Neuronal stem cell (in vitro differentiated cells): ENCODE measurements around the gene RPS6KA5.

Experiments used
- DNase-seq: peaks from one replicate; pipeline ENCODE4 v3.0.0-alpha.2; 2013; ENCODE audit warnings: low spot score
- H2AFZ ChIP-seq: one replicate; pipeline ENCODE4 v1.6.1; 2013; ENCODE audit warnings: mild to moderate bottlenecking, low read length, inconsistent platforms
- H2AK5ac ChIP-seq: 2 replicates; pipeline ENCODE4 v1.6.1; 2013; ENCODE audit warnings: low read depth, mild to moderate bottlenecking, inconsistent platforms, low read length, moderate library complexity, mixed read lengths
- H2BK120ac ChIP-seq: 2 replicates; pipeline ENCODE4 v1.6.1; 2013; ENCODE audit warnings: low read depth, mild to moderate bottlenecking, inconsistent platforms, low read length, moderate library complexity, mixed read lengths
- H2BK12ac ChIP-seq: one replicate; pipeline ENCODE4 v1.6.1; 2013; ENCODE audit warnings: low read length, inconsistent platforms
- H2BK15ac ChIP-seq: 2 replicates; pipeline ENCODE4 v1.6.1; 2013; ENCODE audit warnings: mild to moderate bottlenecking, low read length, inconsistent platforms, mixed read lengths
- H2BK5ac ChIP-seq: one replicate; pipeline ENCODE4 v1.6.1; 2013; ENCODE audit warnings: inconsistent platforms, mild to moderate bottlenecking, low read length, moderate library complexity
- H3K14ac ChIP-seq: one replicate; pipeline ENCODE4 v1.6.1; 2013; ENCODE audit warnings: low read length, inconsistent platforms
- H3K18ac ChIP-seq: 2 replicates; pipeline ENCODE4 v1.6.1; 2013; ENCODE audit warnings: low read length, inconsistent platforms
- H3K23ac ChIP-seq: 2 replicates; pipeline ENCODE4 v1.6.1; 2013; ENCODE audit warnings: low read depth, mild to moderate bottlenecking, mixed read lengths, low read length, inconsistent platforms; ENCODE audit not compliant: poor library complexity
- H3K27ac ChIP-seq: replicated peaks from 3 replicates; pipeline ENCODE4 v1.5.1; 2013; ENCODE audit warnings: low read length, inconsistent platforms
- H3K27me3 ChIP-seq, 3 experiments: 2 replicates each; pipeline ENCODE4 v1.6.1; 2013; ENCODE audit warnings: low read length in 3 of 3, mild to moderate bottlenecking in 2 of 3, inconsistent platforms in 1 of 3, low read depth in 1 of 3, mixed read lengths in 1 of 3, moderate library complexity in 1 of 3; ENCODE audit not compliant: control insufficient read depth in 3 of 3, insufficient read depth in 3 of 3
- H3K36me3 ChIP-seq, 2 donors: replicated peaks in 1 of 2; 2 replicates each; pipeline ENCODE4 v1.6.1; 2013; ENCODE audit warnings: low read length in 2 of 2; ENCODE audit not compliant: control insufficient read depth in 2 of 2, insufficient read depth in 2 of 2
- H3K4ac ChIP-seq: 2 replicates; pipeline ENCODE4 v1.6.1; 2013; ENCODE audit warnings: inconsistent platforms, mild to moderate bottlenecking, low read length, moderate library complexity
- H3K4me1 ChIP-seq, 2 donors: 1 replicate in 1 of 2; 2 replicates in 1 of 2; pipeline ENCODE4 v1.6.1; 2013; ENCODE audit warnings: low read length in 2 of 2, low read depth in 1 of 2; ENCODE audit not compliant: control insufficient read depth in 2 of 2, insufficient read depth in 1 of 2
- H3K4me2 ChIP-seq: one replicate; pipeline ENCODE4 v1.6.1; 2013; ENCODE audit warnings: mild to moderate bottlenecking, low read length, inconsistent platforms; ENCODE audit not compliant: insufficient read depth, poor library complexity, severe bottlenecking
- H3K4me3 ChIP-seq, 2 donors: 2 replicates each; pipeline ENCODE4 v1.5.1; 2013; ENCODE audit warnings: low read length in 2 of 2, mild to moderate bottlenecking in 2 of 2, inconsistent platforms in 1 of 2, moderate library complexity in 1 of 2
- H3K79me1 ChIP-seq: one replicate; pipeline ENCODE4 v1.6.1; 2013; ENCODE audit warnings: low read depth, mild to moderate bottlenecking, inconsistent platforms, low read length, moderate library complexity
- H3K9ac ChIP-seq: one replicate; pipeline ENCODE4 v1.6.1; 2013; ENCODE audit warnings: mild to moderate bottlenecking, low read depth, low read length, inconsistent platforms; ENCODE audit not compliant: poor library complexity
- H3K9me3 ChIP-seq, 2 donors: replicated peaks in 1 of 2; 2 replicates each; pipeline versions ENCODE3 to v1.6.1; 2013; ENCODE audit warnings: low read length in 2 of 2, mild to moderate bottlenecking in 2 of 2, inconsistent platforms in 1 of 2, low read depth in 1 of 2, mixed read lengths in 1 of 2, moderate library complexity in 1 of 2; ENCODE audit not compliant: control insufficient read depth in 2 of 2, insufficient read depth in 1 of 2
- H4K8ac ChIP-seq: one replicate; pipeline ENCODE4 v1.6.1; 2013; ENCODE audit warnings: low read depth, mild to moderate bottlenecking, inconsistent platforms, low read length, moderate library complexity
- H4K91ac ChIP-seq: one replicate; pipeline ENCODE4 v1.6.1; 2013; ENCODE audit warnings: low read length, low read depth, mild to moderate bottlenecking, inconsistent platforms; ENCODE audit not compliant: poor library complexity
- WGBS, 2 donors: extraction: QIAGEN DNeasy Blood & Tissue Kit; methylation state at CpG; one replicate each; pipeline ENCODE4 v1.1.7; 2013; ENCODE audit warnings: missing lambda C conversion rate in 2 of 2, mixed read lengths in 1 of 2; ENCODE audit not compliant: insufficient read length in 2 of 2, insufficient replicate concordance in 1 of 2; ENCODE audit errors: extremely low coverage in 2 of 2; 5-methylcytosine and 5-hydroxymethylcytosine counted together

The RPS6KA5 gene

DNA sequence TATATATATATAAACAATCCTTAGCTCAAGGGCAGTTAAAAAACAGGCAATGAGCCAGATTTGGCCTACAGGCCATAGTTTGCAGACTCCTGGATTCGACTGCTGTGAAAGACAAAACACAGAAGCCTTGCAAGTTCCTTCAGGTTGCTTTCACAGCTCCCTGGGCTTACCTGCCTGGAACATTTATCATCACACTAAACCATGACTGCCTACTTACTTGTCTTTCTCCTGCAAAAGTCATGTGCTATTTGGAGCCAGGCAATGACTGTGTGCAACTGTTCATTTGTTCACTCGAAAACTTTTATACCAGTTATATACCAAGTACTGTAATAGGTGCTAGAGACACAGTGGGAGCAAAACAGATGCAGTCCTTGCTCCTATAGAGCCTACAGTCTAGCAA, 2.2 kb upstream of the RPS6KA5 start:
- no peak overlapping the region for H3K4me3 ChIP-seq
- no peak overlapping the region for H2BK120ac ChIP-seq
- no peak overlapping the region for H3K18ac ChIP-seq
- no peak overlapping the region for H3K9ac ChIP-seq
- H3K79me1 ChIP-seq: peaks cover 2% of the 10 kb centered on the region
- no peak overlapping the region for H3K23ac ChIP-seq
- H2BK5ac ChIP-seq: no peak overlapping the region
- no peaks in the 10 kb centered on the region for H3K27me3 ChIP-seq
- H2BK12ac ChIP-seq: no peak overlapping the region
- no peaks in the 10 kb centered on the region for H3K9me3 ChIP-seq
- peaks cover 2 to 3% of the 10 kb centered on the region in 2 donors for H3K4me1 ChIP-seq
- H2AK5ac ChIP-seq: no peak overlapping the region
- H3K4me2 ChIP-seq: no peak overlapping the region
- DNase-seq: no peak
- H4K91ac ChIP-seq: no peak overlapping the region
- no peak overlapping the region for H3K27ac ChIP-seq
- no peaks in the 10 kb centered on the region for H3K36me3 ChIP-seq
- no peak overlapping the region for H3K14ac ChIP-seq
- no peak overlapping the region for H2AFZ ChIP-seq
- no peak overlapping the region for H2BK15ac ChIP-seq
- H3K4ac ChIP-seq: no peak overlapping the region
- no peak overlapping the region for H4K8ac ChIP-seq
- WGBS, 2 donors: no CpG with 5 or more reads among the region's 2 CpGs

GRCh38 chr14:91061056-91061887, 831 bp upstream of the RPS6KA5 start:
- Histone ChIP-seq H3K4me2 (peak overlapping the region; percentile 69), H3K27me3 (no peaks in the 10 kb centered on the region), H3K9ac (no peak overlapping the region), H2BK120ac (no peak overlapping the region), H3K4me1 (peaks cover 2 to 3% of the 10 kb centered on the region in 2 donors), H3K4me3 (peak overlapping the region; percentile 68 to 96), H2AK5ac (no peak overlapping the region), H2AFZ (peak overlapping the region; percentile 75), H3K27ac (no peak overlapping the region), H3K23ac (no peak overlapping the region), H3K4ac (no peak overlapping the region), H3K36me3 (no peaks in the 10 kb centered on the region), H3K9me3 (no peaks in the 10 kb centered on the region), H3K14ac (no peak overlapping the region), H3K79me1 (peaks cover 2% of the 10 kb centered on the region), H4K91ac (no peak overlapping the region), H2BK12ac (no peak overlapping the region), H2BK15ac (no peak overlapping the region), H4K8ac (no peak overlapping the region), H2BK5ac (no peak overlapping the region), H3K18ac (no peak overlapping the region)
- DNase-seq: no peak
- WGBS, 2 donors: no CpG with 5 or more reads among the region's 26 CpGs

GRCh38 chr14:91059576-91060350, 678 bp downstream of the RPS6KA5 start:
- H3K27me3 ChIP-seq: no peaks in the 10 kb centered on the region
- H3K4me1 ChIP-seq: peaks cover 2 to 3% of the 10 kb centered on the region in 2 donors
- H3K23ac ChIP-seq: peak overlapping the region; percentile 92
- H4K91ac ChIP-seq: no peak overlapping the region
- no peak overlapping the region for H3K4ac ChIP-seq
- peak overlapping the region; percentile 41 for H2BK15ac ChIP-seq
- no peaks in the 10 kb centered on the region for H3K9me3 ChIP-seq
- peak overlapping the region; percentile 96 to 97 for H3K4me3 ChIP-seq
- H2AFZ ChIP-seq: peak overlapping the region; percentile 98
- DNase-seq: peak; percentile 39
- H4K8ac ChIP-seq: no peak overlapping the region
- WGBS, 2 donors: no CpG with 5 or more reads among the region's 72 CpGs
- peak overlapping the region; percentile 98 for H3K18ac ChIP-seq
- peaks cover 2% of the 10 kb centered on the region for H3K79me1 ChIP-seq
- H2BK12ac ChIP-seq: no peak overlapping the region
- H2BK5ac ChIP-seq: no peak overlapping the region
- H2AK5ac ChIP-seq: no peak overlapping the region
- H3K36me3 ChIP-seq: no peaks in the 10 kb centered on the region
- peak overlapping the region; percentile 93 for H3K4me2 ChIP-seq
- no peak overlapping the region for H2BK120ac ChIP-seq
- H3K14ac ChIP-seq: no peak overlapping the region
- H3K27ac ChIP-seq: peak overlapping the region; percentile 99
- peak overlapping the region; percentile 99 for H3K9ac ChIP-seq

DNA sequence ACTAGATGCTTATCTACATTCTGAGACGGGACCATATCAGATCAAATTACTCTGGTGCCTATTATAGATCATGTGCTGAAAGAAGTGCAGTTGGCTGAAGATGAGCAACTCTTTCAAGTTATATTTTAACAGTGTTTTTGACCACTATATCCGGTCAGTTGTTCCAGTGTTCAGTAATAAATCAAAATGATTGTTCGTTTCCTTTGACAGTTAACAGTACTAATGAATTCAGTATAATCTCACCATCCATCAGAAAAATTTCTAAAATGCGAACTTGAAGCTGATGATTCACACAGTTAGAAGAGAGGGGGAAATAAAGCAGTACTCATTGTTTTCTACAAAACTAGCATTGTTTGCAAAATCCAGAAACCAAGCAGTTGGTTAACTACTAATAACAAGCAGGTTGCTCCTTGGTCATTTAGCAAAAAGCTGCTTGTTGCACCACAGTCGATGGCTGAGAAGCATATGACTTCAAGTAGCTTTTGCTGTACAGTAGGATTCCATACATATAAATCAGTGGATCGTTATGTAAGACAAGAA, 2.3 kb downstream of the RPS6KA5 start:
- WGBS, 2 donors: no CpG with 5 or more reads among the region's 6 CpGs
- H2BK120ac ChIP-seq: no peak overlapping the region
- H3K14ac ChIP-seq: no peak overlapping the region
- H2AK5ac ChIP-seq: no peak overlapping the region
- DNase-seq: no peak
- H3K36me3 ChIP-seq: no peaks in the 10 kb centered on the region
- no peak overlapping the region for H2BK12ac ChIP-seq
- no peak overlapping the region for H2AFZ ChIP-seq
- H3K4me3 ChIP-seq: no peak overlapping the region
- H3K18ac ChIP-seq: no peak overlapping the region
- no peak overlapping the region for H4K8ac ChIP-seq
- H2BK15ac ChIP-seq: no peak overlapping the region
- H3K27me3 ChIP-seq: no peaks in the 10 kb centered on the region
- H2BK5ac ChIP-seq: no peak overlapping the region
- no peak overlapping the region for H3K9ac ChIP-seq
- no peak overlapping the region for H3K27ac ChIP-seq
- no peak overlapping the region for H3K4ac ChIP-seq
- H3K4me1 ChIP-seq: peaks cover 2 to 3% of the 10 kb centered on the region in 2 donors
- no peak overlapping the region for H4K91ac ChIP-seq
- H3K9me3 ChIP-seq: no peaks in the 10 kb centered on the region
- no peak overlapping the region for H3K23ac ChIP-seq
- peaks cover 2% of the 10 kb centered on the region for H3K79me1 ChIP-seq
- no peak overlapping the region for H3K4me2 ChIP-seq
